ENCODE measurements around the gene SOCS3. TPM values are rescaled to one million over a fixed set of nuclear protein-coding genes. Genes with fewer than 3 reads are reported as not detected.
A peak's percentile ranks its signal among the peaks of the same experiment; 100 is the strongest.

SOCS3 gene
- total and polyA plus RNA-seq, 4 donors = 5.6 to 70.3 (median 11.8) TPM

DNA sequence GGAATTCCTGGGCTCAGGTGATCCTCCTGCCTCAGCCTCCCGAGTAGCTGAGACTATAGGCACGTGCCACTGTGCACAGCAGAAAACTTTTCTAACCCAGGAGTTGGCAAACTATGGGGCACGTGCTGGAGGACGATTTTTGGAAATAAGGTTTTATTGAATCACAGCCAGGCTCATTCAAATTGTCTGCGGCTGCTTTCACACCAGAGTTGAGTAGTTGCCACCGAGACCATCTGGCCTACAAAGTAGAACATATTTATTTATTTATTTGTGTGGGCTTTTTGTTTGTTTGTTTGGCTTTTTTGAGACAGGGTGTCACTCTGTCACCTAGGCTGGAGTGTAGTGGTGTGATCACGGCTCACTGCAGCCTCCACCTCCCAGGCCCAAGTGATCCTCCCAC, 11.2 kb upstream of the SOCS3 start:
- peak in 1 of 6 donors; percentile 81 for DNase-seq (ENCODE audit: low read depth in 4 of 6, low spot score in 6 of 6)
- 65% methylated on average over 4 of the region's 7 CpGs for WGBS (ENCODE audit: insufficient coverage)

DNA sequence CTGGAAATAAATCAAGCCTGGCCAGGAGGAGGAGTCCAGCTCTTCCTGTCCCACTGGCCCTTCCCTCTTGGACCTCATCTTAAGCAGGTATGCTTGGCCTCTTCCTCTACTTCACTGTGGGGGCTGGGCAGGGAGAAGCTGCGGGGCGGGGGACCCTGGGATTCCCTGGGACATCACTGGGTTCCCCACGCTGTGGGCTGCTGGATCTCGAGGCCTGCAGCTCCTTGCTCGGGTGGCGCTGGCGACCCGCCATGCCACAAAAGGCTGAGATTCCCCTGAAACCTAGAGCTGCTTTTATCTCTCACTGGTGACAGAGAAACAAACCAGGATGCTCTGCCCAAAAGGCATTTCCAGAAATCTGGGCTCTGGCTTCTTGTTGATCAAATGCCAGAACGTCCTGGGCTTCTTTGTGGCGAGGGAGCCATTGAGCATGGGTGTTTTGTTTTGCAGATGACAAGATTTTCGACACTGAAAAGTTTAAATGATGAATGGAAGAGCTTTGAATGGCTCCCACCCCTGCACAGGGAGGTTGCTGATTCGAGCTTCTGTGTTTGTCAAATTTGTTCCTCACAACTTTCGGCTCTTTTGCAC, 10.0 kb upstream of the SOCS3 start:
- no peaks in the 10 kb centered on the region for H3K36me3 ChIP-seq (ENCODE audit: control insufficient read depth, insufficient read depth, low read length)
- DNase-seq (ENCODE audit: low read depth in 4 of 6, low spot score in 6 of 6) = no peak
- WGBS (ENCODE audit: insufficient coverage) = 40% methylated on average over 13 of the region's 13 CpGs
- H3K4me1 ChIP-seq (ENCODE audit: control insufficient read depth, insufficient read depth, low read length) = peaks cover 17% of the 10 kb centered on the region
- H3K4me3 ChIP-seq (ENCODE audit: low read depth, low read length) = no peak overlapping the region
- peaks cover 4% of the 10 kb centered on the region for H3K27me3 ChIP-seq (ENCODE audit: control insufficient read depth, insufficient read depth, low read length)
- no peak overlapping the region for H3K27ac ChIP-seq (ENCODE audit: low read depth, low read length)
- no peaks in the 10 kb centered on the region for H3K9me3 ChIP-seq (ENCODE audit: control insufficient read depth, insufficient read depth, low read length)

More for the DNA sequence above, 11.2 kb upstream of the SOCS3 start:
- peaks cover 7% of the 10 kb centered on the region for H3K27me3 ChIP-seq (ENCODE audit: control insufficient read depth, insufficient read depth, low read length)
- no peaks in the 10 kb centered on the region for H3K36me3 ChIP-seq (ENCODE audit: control insufficient read depth, insufficient read depth, low read length)
- H3K4me3 ChIP-seq (ENCODE audit: low read depth, low read length) = no peak overlapping the region
- peaks cover 6% of the 10 kb centered on the region for H3K4me1 ChIP-seq (ENCODE audit: control insufficient read depth, insufficient read depth, low read length)
- no peaks in the 10 kb centered on the region for H3K9me3 ChIP-seq (ENCODE audit: control insufficient read depth, insufficient read depth, low read length)
- H3K27ac ChIP-seq (ENCODE audit: low read depth, low read length) = no peak overlapping the region

DNA sequence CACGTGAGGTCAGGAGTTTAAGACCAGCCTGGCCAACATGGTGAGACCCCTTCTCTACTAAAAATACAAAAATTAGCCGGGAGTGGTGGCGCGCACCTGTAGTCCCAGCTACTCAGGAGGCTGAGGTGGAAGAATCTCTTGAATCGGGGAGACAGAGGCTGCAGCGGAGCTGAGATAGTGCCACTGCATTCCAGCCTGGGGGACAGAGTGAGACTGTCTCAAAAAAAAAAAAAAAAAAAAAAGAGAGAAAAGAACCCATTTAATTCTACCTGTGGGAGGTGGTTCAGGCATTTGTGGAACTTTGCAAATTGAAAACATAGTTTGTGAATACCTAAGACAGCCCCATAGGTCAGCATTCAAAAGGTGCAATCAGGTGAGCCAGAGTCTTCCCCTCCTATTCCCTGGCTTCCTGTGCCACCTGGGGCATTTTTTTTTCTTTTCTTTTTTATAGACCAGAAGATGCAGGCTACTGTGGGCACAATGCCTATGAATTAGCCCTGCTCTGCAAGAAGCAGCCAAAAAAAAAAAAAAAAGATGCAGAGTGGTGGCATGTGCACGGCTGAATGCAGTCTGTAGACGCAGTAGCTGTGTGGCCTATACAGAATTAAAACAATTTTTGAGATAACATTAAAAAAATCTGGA, 9.1 kb upstream of the SOCS3 start:
- no peaks in the 10 kb centered on the region for H3K9me3 ChIP-seq (ENCODE audit: control insufficient read depth, insufficient read depth, low read length)
- DNase-seq (ENCODE audit: low read depth in 4 of 6, low spot score in 6 of 6) = no peak
- H3K36me3 ChIP-seq (ENCODE audit: control insufficient read depth, insufficient read depth, low read length) = no peaks in the 10 kb centered on the region
- 100% methylated on average over 4 of the region's 8 CpGs for WGBS (ENCODE audit: insufficient coverage)
- H3K4me3 ChIP-seq (ENCODE audit: low read depth, low read length) = no peak overlapping the region
- peaks cover 8% of the 10 kb centered on the region for H3K27me3 ChIP-seq (ENCODE audit: control insufficient read depth, insufficient read depth, low read length)
- peaks cover 19% of the 10 kb centered on the region for H3K4me1 ChIP-seq (ENCODE audit: control insufficient read depth, insufficient read depth, low read length)
- no peak overlapping the region for H3K27ac ChIP-seq (ENCODE audit: low read depth, low read length)

DNA sequence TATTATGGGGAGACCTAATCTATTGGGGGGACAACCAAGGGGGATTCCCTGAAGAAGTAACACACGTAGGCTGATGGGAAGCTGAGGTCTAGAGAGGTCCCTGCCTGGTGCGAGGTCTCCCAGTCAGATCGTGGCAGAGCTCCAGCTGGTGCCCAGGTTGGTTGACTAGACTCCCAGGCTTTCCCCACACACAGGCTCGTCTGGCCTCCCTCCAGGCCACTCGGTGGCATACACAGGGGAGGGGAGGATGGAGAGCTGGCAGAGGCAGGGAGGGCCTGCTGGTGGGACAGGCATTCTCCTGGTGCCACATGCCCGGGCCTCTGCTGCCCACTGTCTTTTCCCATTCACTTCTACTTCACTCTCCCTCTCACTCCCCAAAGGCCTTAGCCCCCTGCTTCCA, 8.5 kb upstream of the SOCS3 start:
- peaks cover 8% of the 10 kb centered on the region for H3K27me3 ChIP-seq (ENCODE audit: control insufficient read depth, insufficient read depth, low read length)
- H3K4me1 ChIP-seq (ENCODE audit: control insufficient read depth, insufficient read depth, low read length) = peaks cover 19% of the 10 kb centered on the region
- no peak overlapping the region for H3K27ac ChIP-seq (ENCODE audit: low read depth, low read length)
- H3K9me3 ChIP-seq (ENCODE audit: control insufficient read depth, insufficient read depth, low read length) = no peaks in the 10 kb centered on the region
- no peaks in the 10 kb centered on the region for H3K36me3 ChIP-seq (ENCODE audit: control insufficient read depth, insufficient read depth, low read length)
- 72% methylated on average over 6 of the region's 6 CpGs for WGBS (ENCODE audit: insufficient coverage)
- H3K4me3 ChIP-seq (ENCODE audit: low read depth, low read length) = no peak overlapping the region
- no peak for DNase-seq (ENCODE audit: low read depth in 4 of 6, low spot score in 6 of 6)

DNA sequence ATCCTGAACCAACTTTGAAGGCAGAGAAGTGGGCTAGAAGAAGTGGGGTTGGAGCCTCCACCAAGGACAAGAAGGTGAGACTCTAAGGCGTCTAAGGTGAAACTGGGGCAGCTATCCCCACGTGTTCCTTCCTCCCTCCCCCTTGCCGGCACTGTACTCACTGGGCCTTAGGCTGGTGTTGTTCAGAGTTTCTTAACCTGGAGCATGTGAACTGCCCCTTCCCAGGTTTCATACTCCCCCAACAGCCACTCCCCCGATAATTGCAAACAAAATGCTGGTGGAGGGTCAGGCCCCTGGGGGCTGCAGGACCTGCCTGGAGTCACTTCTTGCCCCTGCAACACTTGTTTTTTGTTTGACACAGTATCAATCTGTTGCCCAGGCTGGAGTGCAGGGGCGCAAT, 7.3 kb upstream of the SOCS3 start:
- no peak overlapping the region for H3K27ac ChIP-seq (ENCODE audit: low read depth, low read length)
- H3K4me3 ChIP-seq (ENCODE audit: low read depth, low read length) = no peak overlapping the region
- H3K9me3 ChIP-seq (ENCODE audit: control insufficient read depth, insufficient read depth, low read length) = no peaks in the 10 kb centered on the region
- H3K36me3 ChIP-seq (ENCODE audit: control insufficient read depth, insufficient read depth, low read length) = no peaks in the 10 kb centered on the region
- peaks cover 8% of the 10 kb centered on the region for H3K27me3 ChIP-seq (ENCODE audit: control insufficient read depth, insufficient read depth, low read length)
- 82% methylated on average over 4 of the region's 5 CpGs for WGBS (ENCODE audit: insufficient coverage)
- DNase-seq (ENCODE audit: low read depth in 4 of 6, low spot score in 6 of 6) = no peak
- H3K4me1 ChIP-seq (ENCODE audit: control insufficient read depth, insufficient read depth, low read length) = peaks cover 19% of the 10 kb centered on the region

DNA sequence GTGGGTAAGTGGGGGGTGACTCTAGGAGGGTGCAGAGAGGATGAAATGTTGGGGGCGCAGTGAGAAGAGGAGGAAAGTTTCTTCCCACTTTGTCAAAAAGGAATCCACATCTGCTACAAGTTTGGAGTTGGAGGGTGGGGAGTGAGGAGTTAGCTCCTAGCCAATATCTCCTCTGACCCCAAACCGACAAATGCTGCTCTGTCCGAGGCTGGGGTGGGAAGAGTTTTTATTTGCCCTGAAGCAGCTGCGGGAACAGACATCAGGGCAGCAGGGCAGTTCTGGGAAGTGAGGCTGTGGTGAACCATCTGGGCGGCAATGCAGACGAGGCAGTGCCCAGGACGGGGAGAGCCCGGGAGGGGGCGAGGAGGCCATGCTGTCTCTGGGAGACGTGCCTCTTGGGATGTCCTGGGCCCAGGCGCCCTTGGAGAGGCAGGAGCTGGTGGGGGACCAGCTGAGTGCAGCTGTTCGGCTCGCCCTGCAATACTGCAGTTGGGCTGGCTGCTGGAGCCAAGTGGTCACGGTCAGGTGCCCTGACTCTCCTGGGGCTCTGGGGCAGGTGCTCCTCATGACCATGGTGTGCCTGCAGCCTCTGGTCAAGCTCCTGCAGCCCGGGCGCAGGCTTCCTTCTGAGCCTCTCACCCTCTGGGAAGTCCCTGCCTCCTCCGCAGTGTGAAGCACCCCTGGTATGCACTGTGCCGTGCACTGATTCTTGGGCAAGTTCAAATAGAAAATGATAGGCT, 6.4 kb upstream of the SOCS3 start:
- WGBS (ENCODE audit: insufficient coverage) = 47% methylated on average over 13 of the region's 18 CpGs
- DNase-seq (ENCODE audit: low read depth in 4 of 6, low spot score in 6 of 6) = peak in 1 of 6 donors; percentile 47
- H3K4me3 ChIP-seq (ENCODE audit: low read depth, low read length) = no peak overlapping the region
- no peaks in the 10 kb centered on the region for H3K36me3 ChIP-seq (ENCODE audit: control insufficient read depth, insufficient read depth, low read length)
- no peaks in the 10 kb centered on the region for H3K9me3 ChIP-seq (ENCODE audit: control insufficient read depth, insufficient read depth, low read length)
- peaks cover 20% of the 10 kb centered on the region for H3K4me1 ChIP-seq (ENCODE audit: control insufficient read depth, insufficient read depth, low read length)
- peak overlapping the region; percentile 89 for H3K27ac ChIP-seq (ENCODE audit: low read depth, low read length)
- peaks cover 11% of the 10 kb centered on the region for H3K27me3 ChIP-seq (ENCODE audit: control insufficient read depth, insufficient read depth, low read length)

DNA sequence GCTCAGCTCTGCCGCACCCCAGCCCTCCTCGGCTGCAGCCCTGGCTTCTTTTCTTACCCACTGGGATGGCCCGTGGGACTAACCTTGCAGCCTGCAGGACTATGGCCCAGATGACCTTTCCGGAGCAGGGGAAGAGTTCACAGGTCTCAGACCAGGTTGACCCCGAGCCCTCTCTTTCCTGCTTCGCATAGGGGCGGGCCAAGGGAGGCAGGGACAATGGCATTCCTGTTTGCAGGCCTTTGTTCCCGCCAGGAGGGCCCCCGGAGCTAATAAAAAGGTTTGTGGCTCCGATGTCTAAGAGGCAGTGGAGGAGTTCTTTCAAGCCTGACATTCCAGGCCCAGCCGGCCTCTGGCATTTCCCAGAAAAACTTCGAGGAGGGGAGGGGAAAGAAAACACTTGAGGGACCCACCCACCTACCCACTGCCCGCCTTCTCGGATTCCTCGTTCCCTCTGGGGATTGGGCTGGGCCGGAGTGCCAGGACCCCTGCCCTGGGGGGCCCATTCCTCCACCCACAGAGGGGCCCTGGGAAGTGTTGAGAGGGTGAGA, 5.8 kb upstream of the SOCS3 start:
- DNase-seq (ENCODE audit: low read depth in 4 of 6, low spot score in 6 of 6) = peak in 1 of 6 donors; percentile 79
- 31% methylated on average over 10 of the region's 16 CpGs for WGBS (ENCODE audit: insufficient coverage)
- peaks cover 26% of the 10 kb centered on the region for H3K4me1 ChIP-seq (ENCODE audit: control insufficient read depth, insufficient read depth, low read length)

DNA sequence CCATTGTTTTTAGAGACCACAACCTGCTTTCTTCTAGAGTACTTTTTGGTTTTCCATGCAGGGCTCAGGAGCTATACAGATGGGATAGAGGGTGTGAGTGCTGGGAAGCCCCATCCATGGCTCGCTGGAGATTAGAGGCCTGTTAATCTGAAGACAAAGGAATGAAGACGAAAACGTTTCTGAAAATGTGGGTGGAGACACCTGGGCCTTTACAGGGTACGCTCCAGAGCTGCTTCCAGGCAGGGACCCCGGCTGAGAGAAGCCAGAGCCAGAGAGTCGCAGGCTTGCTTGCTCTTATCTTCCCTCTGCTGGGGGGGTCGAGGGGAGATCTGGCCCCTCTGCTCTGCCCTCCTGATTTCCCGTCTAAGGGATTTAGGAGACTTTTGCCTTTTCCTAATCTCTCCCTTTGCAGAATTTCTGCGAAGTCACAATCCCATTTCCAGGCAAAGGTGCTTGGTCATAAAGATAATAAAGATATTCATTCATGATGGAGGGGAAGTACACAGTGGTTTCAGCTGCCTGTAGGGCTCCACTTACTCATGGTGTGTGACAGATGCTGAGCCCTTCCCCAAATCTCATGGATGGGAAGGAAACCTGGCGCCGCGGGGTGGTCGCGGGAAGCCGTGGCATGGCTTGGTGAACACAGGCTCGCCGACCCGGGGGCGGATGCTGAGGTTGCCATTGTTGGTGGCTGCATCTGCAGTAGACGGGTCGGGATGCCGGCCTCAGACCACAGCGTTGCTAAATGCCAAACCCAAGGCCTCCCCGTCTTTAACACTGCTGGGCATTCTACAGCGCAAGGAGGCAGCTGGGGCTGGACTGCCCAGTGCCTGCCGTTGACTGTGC, 4.8 kb upstream of the SOCS3 start:
- Histone ChIP-seq H3K9me3 (ENCODE audit: control insufficient read depth, insufficient read depth, low read length) (no peaks in the 10 kb centered on the region), H3K4me1 (ENCODE audit: control insufficient read depth, insufficient read depth, low read length) (peaks cover 31% of the 10 kb centered on the region), H3K27ac (ENCODE audit: low read depth, low read length) (peak overlapping the region; percentile 89), H3K27me3 (ENCODE audit: control insufficient read depth, insufficient read depth, low read length) (peaks cover 20% of the 10 kb centered on the region), H3K4me3 (ENCODE audit: low read depth, low read length) (no peak overlapping the region), H3K36me3 (ENCODE audit: control insufficient read depth, insufficient read depth, low read length) (no peaks in the 10 kb centered on the region)
- DNase-seq (ENCODE audit: low read depth in 4 of 6, low spot score in 6 of 6) = no peak
- 52% methylated on average over 24 of the region's 26 CpGs for WGBS (ENCODE audit: insufficient coverage)

More for the DNA sequence above, 5.8 kb upstream of the SOCS3 start:
- Histone ChIP-seq H3K27ac (ENCODE audit: low read depth, low read length) (peak overlapping the region; percentile 89), H3K4me3 (ENCODE audit: low read depth, low read length) (no peak overlapping the region), H3K27me3 (ENCODE audit: control insufficient read depth, insufficient read depth, low read length) (peaks cover 17% of the 10 kb centered on the region), H3K36me3 (ENCODE audit: control insufficient read depth, insufficient read depth, low read length) (no peaks in the 10 kb centered on the region), H3K9me3 (ENCODE audit: control insufficient read depth, insufficient read depth, low read length) (no peaks in the 10 kb centered on the region)

DNA sequence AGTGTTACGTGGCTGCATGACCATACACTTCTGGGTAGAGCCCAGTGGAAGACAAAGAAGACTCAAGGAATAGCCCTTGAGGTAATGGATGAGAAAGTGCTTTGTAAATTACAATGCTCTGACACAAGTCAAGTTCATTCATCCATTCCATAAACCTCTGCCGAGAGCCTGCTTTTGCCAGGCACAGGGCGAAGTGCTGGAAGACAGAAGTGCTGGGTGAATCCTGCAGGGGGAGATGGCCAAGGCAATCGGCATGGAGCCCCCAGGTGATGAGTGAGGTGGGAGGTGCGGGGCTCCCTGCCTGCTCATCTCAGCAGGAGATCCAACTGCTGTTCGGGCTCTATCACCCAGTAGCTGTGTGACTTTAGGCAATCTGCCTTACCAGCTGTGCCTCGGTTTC, 2.8 kb upstream of the SOCS3 start:
- WGBS (ENCODE audit: insufficient coverage) = 46% methylated on average over 4 of the region's 7 CpGs
- Histone ChIP-seq H3K27ac (ENCODE audit: low read depth, low read length) (no peak overlapping the region), H3K36me3 (ENCODE audit: control insufficient read depth, insufficient read depth, low read length) (peaks cover 9% of the 10 kb centered on the region), H3K27me3 (ENCODE audit: control insufficient read depth, insufficient read depth, low read length) (peaks cover 37% of the 10 kb centered on the region), H3K4me3 (ENCODE audit: low read depth, low read length) (no peak overlapping the region), H3K9me3 (ENCODE audit: control insufficient read depth, insufficient read depth, low read length) (no peaks in the 10 kb centered on the region), H3K4me1 (ENCODE audit: control insufficient read depth, insufficient read depth, low read length) (peaks cover 48% of the 10 kb centered on the region)
- no peak for DNase-seq (ENCODE audit: low read depth in 4 of 6, low spot score in 6 of 6)

All from spinal cord (tissue), 10 donors.